ENCODE data around the gene F2.

Gene F2

DNA sequence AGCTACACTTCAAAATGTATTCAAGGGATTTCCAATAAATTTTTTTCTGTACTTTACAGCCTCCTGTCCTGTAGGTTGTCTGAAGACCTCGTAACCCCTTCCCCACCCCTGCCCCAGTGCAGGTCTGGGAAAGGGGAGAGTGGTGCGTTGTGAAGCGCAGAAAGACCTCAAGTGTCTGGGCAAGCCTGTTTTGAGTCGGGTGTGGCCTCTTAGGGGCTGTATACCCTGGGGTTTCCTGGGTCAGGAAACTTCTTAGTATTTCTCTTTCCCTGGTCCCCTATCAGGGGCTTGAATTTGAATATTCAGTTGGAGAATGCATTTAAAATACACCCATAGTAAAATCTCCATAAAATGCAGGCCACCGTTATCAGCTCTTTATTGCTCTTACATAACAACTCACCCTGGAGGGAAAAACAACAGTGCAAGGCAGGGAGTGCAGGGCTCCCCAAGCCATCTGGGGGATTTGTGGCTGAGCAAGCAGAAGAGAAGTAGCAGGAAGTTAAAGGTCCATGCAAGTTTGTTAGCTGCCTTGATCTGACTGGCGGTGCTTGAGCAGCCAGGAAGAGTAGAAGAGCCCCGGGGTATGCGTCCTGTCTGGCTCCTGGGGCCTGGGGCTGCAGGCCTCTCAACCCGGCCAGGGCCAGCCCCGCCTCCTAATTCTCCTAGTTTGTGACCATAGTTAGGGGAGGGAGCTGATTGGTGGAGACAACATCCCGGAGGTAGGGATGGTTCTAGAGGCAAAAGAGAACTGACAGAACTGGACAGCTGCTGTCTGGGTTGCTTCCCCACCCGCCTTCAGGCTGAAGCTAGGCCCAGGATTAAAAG lies 44.3 kb upstream of the F2 start:
- TF ChIP-seq, protein P1, sequence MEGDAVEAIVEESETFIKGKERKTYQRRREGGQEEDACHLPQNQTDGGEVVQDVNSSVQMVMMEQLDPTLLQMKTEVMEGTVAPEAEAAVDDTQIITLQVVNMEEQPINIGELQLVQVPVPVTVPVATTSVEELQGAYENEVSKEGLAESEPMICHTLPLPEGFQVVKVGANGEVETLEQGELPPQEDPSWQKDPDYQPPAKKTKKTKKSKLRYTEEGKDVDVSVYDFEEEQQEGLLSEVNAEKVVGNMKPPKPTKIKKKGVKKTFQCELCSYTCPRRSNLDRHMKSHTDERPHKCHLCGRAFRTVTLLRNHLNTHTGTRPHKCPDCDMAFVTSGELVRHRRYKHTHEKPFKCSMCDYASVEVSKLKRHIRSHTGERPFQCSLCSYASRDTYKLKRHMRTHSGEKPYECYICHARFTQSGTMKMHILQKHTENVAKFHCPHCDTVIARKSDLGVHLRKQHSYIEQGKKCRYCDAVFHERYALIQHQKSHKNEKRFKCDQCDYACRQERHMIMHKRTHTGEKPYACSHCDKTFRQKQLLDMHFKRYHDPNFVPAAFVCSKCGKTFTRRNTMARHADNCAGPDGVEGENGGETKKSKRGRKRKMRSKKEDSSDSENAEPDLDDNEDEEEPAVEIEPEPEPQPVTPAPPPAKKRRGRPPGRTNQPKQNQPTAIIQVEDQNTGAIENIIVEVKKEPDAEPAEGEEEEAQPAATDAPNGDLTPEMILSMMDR (IDR thresholded peaks at IDR 0.05; ENCODE audit: low read depth, low read length, missing control alignments), result no peak
- DNase-seq (ENCODE audit: low read depth), result no peak
- in situ Hi-C loops (cut with HindIII; ENCODE audit: low sequenced_read_pairs), result no loop called here
- H3K4me3 ChIP-seq (ENCODE audit: low read depth, low read length), result no peak overlapping the region

DNA sequence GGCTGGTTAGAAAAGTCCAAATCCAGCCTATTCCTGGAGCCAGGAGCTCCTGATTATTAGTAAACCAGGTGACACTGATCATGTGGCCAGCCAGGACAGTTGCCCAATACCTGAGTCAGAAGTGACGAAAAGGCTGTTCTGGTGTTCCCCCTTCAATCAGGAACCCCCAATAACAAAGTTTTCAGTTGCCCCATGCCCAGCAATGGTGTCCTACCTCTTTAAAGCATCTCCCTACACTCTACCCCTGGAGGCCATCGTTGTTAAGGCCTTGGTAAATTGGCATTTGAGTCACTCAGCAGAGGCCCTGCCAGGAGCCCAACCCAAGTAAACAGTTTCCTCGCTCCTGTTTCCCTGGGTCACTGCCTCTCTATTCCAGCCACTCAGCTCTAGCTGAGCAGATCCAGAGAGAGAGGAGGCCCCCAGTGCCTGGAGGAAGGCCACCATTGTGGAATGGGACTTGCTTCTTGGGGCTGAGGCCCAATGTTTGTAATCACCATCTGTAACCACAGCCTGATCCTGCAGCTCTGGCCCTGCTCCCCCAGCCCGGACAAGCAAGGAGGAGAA lies 43.6 kb upstream of the F2 start:
- H3K4me3 ChIP-seq (ENCODE audit: low read depth, low read length), result no peak overlapping the region
- DNase-seq (ENCODE audit: low read depth), result peak; percentile 26
- in situ Hi-C loops (cut with HindIII; ENCODE audit: low sequenced_read_pairs), result no loop called here
- TF ChIP-seq, protein P1 (IDR thresholded peaks at IDR 0.05; ENCODE audit: low read depth, low read length, missing control alignments), result peak; percentile 8

DNA sequence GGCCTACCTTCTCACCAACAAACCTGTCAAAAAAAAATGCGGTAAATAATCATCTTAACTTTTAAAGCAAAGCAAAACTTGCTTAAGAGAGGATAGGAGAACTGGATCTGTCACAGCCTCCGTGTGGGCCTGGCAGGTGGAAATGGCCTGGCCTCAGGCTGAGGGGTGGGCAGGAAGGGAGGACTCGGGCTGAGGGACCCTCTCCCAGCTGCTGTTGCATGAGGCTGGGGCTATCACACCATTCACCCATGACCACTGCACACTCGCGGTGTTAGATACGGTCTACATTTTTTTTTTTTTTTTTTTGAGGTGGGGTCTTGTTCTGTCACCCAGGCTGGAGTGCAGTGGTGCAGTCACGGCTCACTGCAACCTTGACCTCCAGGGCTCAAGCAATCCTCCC lies 43.1 kb upstream of the F2 start:
- TF ChIP-seq, protein P1 (IDR thresholded peaks at IDR 0.05; ENCODE audit: low read depth, low read length, missing control alignments), result no peak
- in situ Hi-C loops (cut with HindIII; ENCODE audit: low sequenced_read_pairs), result no loop called here
- H3K4me3 ChIP-seq (ENCODE audit: low read depth, low read length), result no peak overlapping the region
- no peak for DNase-seq (ENCODE audit: low read depth)

DNA sequence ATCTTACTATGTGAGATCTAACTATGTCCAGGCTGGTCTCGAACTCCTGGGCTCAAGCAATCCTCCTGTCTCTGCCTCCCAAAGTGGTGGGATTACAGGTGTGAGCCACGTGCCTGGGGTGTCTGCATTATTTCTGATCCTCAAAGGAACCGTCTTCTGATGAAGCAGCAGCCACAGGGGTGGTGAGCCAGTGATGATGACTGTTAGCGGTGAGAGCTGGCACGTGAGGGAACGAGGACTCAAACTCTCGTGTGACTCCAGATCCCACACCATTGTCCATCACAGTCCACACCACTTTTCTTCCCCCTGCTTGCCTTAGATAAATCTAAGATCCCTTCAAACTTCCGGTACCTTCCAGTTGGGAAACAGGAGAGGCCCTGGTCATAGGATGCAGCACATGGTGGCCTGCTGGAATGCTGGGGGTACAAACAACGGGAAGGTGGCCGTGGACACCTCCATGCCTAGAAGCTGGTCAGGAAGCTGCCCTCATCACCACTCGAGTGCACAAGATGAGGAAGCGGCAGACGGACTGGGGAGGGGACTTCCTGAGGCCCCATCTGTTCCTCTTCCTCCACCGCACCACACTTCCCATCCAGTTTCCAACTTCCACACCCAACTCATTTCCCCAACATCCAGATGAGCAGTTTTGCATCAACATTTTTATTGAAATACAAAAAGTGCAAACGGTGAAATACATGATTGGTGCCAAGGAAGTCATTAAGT lies 42.4 kb upstream of the F2 start:
- in situ Hi-C loops (cut with HindIII; ENCODE audit: low sequenced_read_pairs), result no loop called here
- no peak for DNase-seq (ENCODE audit: low read depth)
- H3K4me3 ChIP-seq (ENCODE audit: low read depth, low read length), result no peak overlapping the region
- TF ChIP-seq, protein P1 (IDR thresholded peaks at IDR 0.05; ENCODE audit: low read depth, low read length, missing control alignments), result no peak

DNA sequence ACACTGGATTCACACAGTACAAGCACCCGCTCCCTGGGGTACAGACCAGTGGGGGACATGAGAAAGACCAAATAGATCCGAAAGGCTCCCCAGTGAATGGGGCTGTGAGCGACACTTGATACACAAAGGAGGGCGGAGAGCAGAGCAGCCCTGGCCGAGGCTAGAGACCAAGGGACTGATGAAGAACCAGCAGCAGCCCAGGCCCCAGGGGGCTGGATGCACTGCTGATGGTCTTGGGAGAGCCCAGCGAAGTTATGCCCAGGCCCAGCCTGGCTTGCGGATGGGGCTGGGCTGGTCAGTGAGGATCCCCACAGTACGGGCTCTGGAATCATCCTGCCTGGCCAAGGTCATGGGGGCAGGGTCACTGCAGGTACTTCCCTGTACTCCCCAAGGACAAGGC lies 41.8 kb upstream of the F2 start:
- TF ChIP-seq, protein P1 (IDR thresholded peaks at IDR 0.05; ENCODE audit: low read depth, low read length, missing control alignments), result no peak
- DNase-seq (ENCODE audit: low read depth), result no peak
- in situ Hi-C loops (cut with HindIII; ENCODE audit: low sequenced_read_pairs), result no loop called here
- H3K4me3 ChIP-seq (ENCODE audit: low read depth, low read length), result no peak overlapping the region

DNA sequence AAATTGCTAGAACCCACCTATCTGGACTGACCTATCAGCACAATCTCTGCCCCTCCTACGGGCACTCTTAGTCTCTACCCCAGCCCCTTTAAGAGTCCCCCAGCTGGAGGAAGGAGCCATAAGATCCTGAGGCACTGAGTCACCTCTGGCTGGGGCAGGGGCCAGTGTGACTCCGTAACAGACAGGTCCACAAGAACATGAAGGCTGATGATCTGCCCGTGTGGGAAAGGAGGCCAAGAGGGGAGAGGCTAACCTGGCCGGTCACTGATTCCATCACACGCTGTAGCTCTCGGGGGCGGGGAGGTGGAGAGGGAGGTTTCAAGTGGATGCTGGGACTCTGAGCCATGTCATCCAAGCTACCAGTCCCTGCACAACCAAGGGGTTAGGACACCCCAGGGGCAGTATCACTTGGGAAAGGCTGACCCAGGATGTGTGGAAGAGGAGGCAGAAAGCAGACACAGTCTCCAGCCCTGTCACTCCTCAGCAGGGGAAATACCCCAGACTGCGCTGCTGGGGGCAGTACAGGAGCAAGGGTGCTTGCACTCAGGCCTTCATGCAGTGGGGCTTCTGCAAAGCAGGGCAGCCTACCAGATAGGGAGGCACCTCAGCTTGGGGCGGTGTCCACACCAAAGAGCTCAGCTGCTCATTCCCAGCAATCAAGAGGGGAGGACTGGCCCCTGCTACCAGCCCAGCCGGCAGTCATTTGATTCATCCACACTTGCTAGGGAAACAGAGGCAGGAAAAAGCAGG lies 40.8 kb upstream of the F2 start:
- DNase-seq (ENCODE audit: low read depth), result no peak
- in situ Hi-C loops (cut with HindIII; ENCODE audit: low sequenced_read_pairs), result no loop called here
- TF ChIP-seq, protein P1 (IDR thresholded peaks at IDR 0.05; ENCODE audit: low read depth, low read length, missing control alignments), result no peak
- no peak overlapping the region for H3K4me3 ChIP-seq (ENCODE audit: low read depth, low read length)
